WTC11 (cell line): Measurements from ENCODE around the gene CCDC34. TPM values are rescaled to one million over a fixed set of nuclear protein-coding genes. Genes with fewer than 3 reads are reported as not detected.
A peak's percentile ranks its signal among the peaks of the same experiment; 100 is the strongest.

ENCODE experiments used
- ATAC-seq: fragments of 200-7000 bp; cut with Tn5 transposase; 2 replicates; pipeline ENCODE4 v1.10.0; 2021; ENCODE audit warnings: mild to moderate bottlenecking, moderate library complexity
- CTCF ChIA-PET: fragments of 300-600 bp; sonication (Branson Sonifier 250); formaldehyde crosslinking; loops from one replicate; lab custom pipeline; 2021; ENCODE audit warnings: antibody characterized with exemption; lab: Charles Lee
- POLR2A ChIA-PET: fragments of 350-600 bp; sonication (Branson Sonifier 250); formaldehyde crosslinking; loops from one replicate; lab custom pipeline; 2021; ENCODE audit warnings: antibody characterized with exemption; lab: Charles Lee
- DNase-seq: peaks from one replicate; pipeline ENCODE4 v3.0.0; 2021; ENCODE audit warnings: low spot score
- H3K27ac Mint-ChIP-seq: 2 replicates; pipeline ENCODE4 v1.8.0; 2021; ENCODE audit warnings: mixed read lengths
- H3K27me3 Mint-ChIP-seq: 2 replicates; pipeline ENCODE4 v1.8.0; 2021; ENCODE audit warnings: low read depth, mild to moderate bottlenecking, moderate library complexity, mixed read lengths
- H3K36me3 Mint-ChIP-seq: 2 replicates; pipeline ENCODE4 v1.8.0; 2021; ENCODE audit warnings: mixed read lengths
- H3K4me1 Mint-ChIP-seq: 2 replicates; pipeline ENCODE4 v1.8.0; 2022; ENCODE audit warnings: mixed read lengths
- H3K4me3 Mint-ChIP-seq: 2 replicates; pipeline ENCODE4 v1.8.0; 2021; ENCODE audit warnings: mild to moderate bottlenecking, moderate library complexity, mixed read lengths
- H3K9me3 Mint-ChIP-seq: 2 replicates; pipeline ENCODE4 v1.8.0; 2021; ENCODE audit warnings: mixed read lengths
- CREM ChIP-seq: sonication (generic); formaldehyde crosslinking; IDR thresholded peaks from 2 replicates; pipeline ENCODE4 v1.8.1; 2022; ENCODE audit warnings: mild to moderate bottlenecking, missing genetic modification reagents, moderate library complexity
- ESRRA ChIP-seq: sonication (generic); formaldehyde crosslinking; IDR thresholded peaks from 2 replicates; pipeline ENCODE4 v1.8.1; 2022; ENCODE audit warnings: mild to moderate bottlenecking, missing genetic modification reagents, borderline replicate concordance
- ETV6 ChIP-seq: sonication (generic); formaldehyde crosslinking; IDR thresholded peaks from 2 replicates; pipeline ENCODE4 v1.8.1; 2022; ENCODE audit warnings: mild to moderate bottlenecking, missing genetic modification reagents
- IRF2 ChIP-seq: sonication (generic); formaldehyde crosslinking; IDR thresholded peaks from 2 replicates; pipeline ENCODE4 v1.8.0; 2022; ENCODE audit warnings: low read depth, missing genetic modification reagents, borderline replicate concordance
- KAT7 ChIP-seq: sonication (generic); formaldehyde crosslinking; IDR thresholded peaks from 2 replicates; pipeline ENCODE4 v1.8.1; 2023; ENCODE audit warnings: missing genetic modification reagents, mild to moderate bottlenecking, borderline replicate concordance
- NFE2L1 ChIP-seq: sonication (generic); formaldehyde crosslinking; IDR thresholded peaks from 2 replicates; pipeline ENCODE4 v1.8.1; 2023; ENCODE audit warnings: missing genetic modification reagents
- RORB ChIP-seq: fragments of 250-450 bp; sonication (Bioruptor Pico); IDR thresholded peaks from 2 replicates; pipeline ENCODE4 v1.9.0; 2021; ENCODE audit warnings: mild to moderate bottlenecking
- ZNF121 ChIP-seq: sonication (generic); formaldehyde crosslinking; IDR thresholded peaks from 2 replicates; pipeline ENCODE4 v1.8.0; 2023; ENCODE audit warnings: missing genetic modification reagents
- ZNF263 ChIP-seq: sonication (generic); formaldehyde crosslinking; IDR thresholded peaks from 2 replicates; pipeline ENCODE4 v1.8.1; 2022; ENCODE audit warnings: low read depth, mild to moderate bottlenecking, moderate library complexity, missing genetic modification reagents
- ZNF317 ChIP-seq: sonication (generic); formaldehyde crosslinking; IDR thresholded peaks from 2 replicates; pipeline ENCODE4 v1.8.1; 2023; ENCODE audit warnings: low read depth, mild to moderate bottlenecking, moderate library complexity, missing genetic modification reagents, borderline replicate concordance
- total RNA-seq: library from RNA; stranded (reverse); gene quantifications from 3 replicates; pipeline ENCODE4 v1.2.3, GENCODE V29; 2021
- TF ChIP-seq, protein P1 (sequence below): sonication (generic); formaldehyde crosslinking; IDR thresholded peaks from 2 replicates; pipeline ENCODE4 v1.8.1; 2023; ENCODE audit warnings: mild to moderate bottlenecking, missing genetic modification reagents
- TF ChIP-seq, protein P2 (sequence below): sonication (generic); formaldehyde crosslinking; conservative IDR thresholded peaks from 2 replicates; pipeline ENCODE4 v1.8.1; 2023; ENCODE audit warnings: mild to moderate bottlenecking, low read depth, missing genetic modification reagents, moderate library complexity
- TF ChIP-seq, protein P3 (sequence below): sonication (generic); formaldehyde crosslinking; IDR thresholded peaks from 2 replicates; pipeline ENCODE4 v1.8.0; 2022; ENCODE audit warnings: mild to moderate bottlenecking, missing genetic modification reagents
- TF ChIP-seq, protein P4 (sequence below): sonication (generic); formaldehyde crosslinking; IDR thresholded peaks from 2 replicates; pipeline ENCODE4 v1.8.0; 2022; ENCODE audit warnings: mild to moderate bottlenecking, missing genetic modification reagents
- TF ChIP-seq, protein P5 (sequence below): sonication (generic); formaldehyde crosslinking; IDR thresholded peaks from 2 replicates; pipeline ENCODE4 v1.8.0; 2022; ENCODE audit warnings: missing genetic modification reagents

The CCDC34 gene
- total RNA-seq, 1 experiment from 2014 or later, result 23.7 TPM

DNA sequence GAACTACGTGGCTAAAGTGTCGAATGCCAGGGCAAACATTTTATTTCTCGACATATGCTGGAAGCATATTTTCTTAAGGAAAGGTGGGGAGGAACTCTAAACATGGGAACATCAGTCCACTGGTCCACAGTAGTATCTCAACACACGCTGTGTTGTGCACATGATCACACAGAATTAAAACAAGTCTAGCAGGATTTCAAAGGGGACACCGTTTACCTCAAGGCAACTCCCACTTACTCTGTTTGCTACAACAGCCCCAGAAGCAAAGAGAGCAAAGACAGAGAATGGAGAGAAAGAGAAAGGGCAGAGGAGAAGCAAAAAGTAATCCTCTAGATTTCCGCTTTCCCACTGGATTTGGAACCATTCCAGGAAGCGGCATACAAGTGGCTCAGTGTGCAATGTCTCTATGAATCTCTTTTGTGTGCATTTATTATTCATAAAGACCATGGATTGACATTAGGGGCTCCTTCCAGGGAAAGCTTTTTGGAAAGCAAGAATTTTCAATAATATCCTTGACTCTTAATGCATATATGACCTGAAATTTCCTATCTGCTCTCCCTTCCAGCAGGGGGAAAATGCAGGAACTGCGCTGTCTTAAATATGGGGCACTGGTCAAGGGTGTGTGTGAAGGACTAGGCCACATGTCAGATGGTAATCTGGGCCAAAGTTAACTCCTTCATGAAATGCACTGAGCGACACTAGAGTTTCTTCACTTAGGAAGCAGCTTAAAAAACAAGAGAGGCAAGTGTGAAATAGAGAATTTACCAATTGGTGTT lies 34.8 kb upstream of the CCDC34 start (continued):
- TF ChIP-seq, protein P1, sequence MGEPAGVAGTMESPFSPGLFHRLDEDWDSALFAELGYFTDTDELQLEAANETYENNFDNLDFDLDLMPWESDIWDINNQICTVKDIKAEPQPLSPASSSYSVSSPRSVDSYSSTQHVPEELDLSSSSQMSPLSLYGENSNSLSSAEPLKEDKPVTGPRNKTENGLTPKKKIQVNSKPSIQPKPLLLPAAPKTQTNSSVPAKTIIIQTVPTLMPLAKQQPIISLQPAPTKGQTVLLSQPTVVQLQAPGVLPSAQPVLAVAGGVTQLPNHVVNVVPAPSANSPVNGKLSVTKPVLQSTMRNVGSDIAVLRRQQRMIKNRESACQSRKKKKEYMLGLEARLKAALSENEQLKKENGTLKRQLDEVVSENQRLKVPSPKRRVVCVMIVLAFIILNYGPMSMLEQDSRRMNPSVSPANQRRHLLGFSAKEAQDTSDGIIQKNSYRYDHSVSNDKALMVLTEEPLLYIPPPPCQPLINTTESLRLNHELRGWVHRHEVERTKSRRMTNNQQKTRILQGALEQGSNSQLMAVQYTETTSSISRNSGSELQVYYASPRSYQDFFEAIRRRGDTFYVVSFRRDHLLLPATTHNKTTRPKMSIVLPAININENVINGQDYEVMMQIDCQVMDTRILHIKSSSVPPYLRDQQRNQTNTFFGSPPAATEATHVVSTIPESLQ (CRISPR knock-in tag), result no peak
- no peak for TF ChIP-seq IRF2 (CRISPR knock-in tag)
- TF ChIP-seq, protein P2, sequence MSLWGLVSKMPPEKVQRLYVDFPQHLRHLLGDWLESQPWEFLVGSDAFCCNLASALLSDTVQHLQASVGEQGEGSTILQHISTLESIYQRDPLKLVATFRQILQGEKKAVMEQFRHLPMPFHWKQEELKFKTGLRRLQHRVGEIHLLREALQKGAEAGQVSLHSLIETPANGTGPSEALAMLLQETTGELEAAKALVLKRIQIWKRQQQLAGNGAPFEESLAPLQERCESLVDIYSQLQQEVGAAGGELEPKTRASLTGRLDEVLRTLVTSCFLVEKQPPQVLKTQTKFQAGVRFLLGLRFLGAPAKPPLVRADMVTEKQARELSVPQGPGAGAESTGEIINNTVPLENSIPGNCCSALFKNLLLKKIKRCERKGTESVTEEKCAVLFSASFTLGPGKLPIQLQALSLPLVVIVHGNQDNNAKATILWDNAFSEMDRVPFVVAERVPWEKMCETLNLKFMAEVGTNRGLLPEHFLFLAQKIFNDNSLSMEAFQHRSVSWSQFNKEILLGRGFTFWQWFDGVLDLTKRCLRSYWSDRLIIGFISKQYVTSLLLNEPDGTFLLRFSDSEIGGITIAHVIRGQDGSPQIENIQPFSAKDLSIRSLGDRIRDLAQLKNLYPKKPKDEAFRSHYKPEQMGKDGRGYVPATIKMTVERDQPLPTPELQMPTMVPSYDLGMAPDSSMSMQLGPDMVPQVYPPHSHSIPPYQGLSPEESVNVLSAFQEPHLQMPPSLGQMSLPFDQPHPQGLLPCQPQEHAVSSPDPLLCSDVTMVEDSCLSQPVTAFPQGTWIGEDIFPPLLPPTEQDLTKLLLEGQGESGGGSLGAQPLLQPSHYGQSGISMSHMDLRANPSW (CRISPR knock-in tag), result no peak
- TF ChIP-seq, protein P3, sequence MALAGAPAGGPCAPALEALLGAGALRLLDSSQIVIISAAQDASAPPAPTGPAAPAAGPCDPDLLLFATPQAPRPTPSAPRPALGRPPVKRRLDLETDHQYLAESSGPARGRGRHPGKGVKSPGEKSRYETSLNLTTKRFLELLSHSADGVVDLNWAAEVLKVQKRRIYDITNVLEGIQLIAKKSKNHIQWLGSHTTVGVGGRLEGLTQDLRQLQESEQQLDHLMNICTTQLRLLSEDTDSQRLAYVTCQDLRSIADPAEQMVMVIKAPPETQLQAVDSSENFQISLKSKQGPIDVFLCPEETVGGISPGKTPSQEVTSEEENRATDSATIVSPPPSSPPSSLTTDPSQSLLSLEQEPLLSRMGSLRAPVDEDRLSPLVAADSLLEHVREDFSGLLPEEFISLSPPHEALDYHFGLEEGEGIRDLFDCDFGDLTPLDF, result no peak
- TF ChIP-seq NFE2L1 (CRISPR knock-in tag), result no peak
- TF ChIP-seq KAT7 (CRISPR knock-in tag), result no peak
- TF ChIP-seq, protein P4, sequence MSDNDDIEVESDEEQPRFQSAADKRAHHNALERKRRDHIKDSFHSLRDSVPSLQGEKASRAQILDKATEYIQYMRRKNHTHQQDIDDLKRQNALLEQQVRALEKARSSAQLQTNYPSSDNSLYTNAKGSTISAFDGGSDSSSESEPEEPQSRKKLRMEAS (CRISPR knock-in tag), result no peak
- TF ChIP-seq ETV6 (CRISPR knock-in tag), result no peak
- TF ChIP-seq RORB (CRISPR knock-in tag), result no peak
- no peak for TF ChIP-seq ZNF121 (CRISPR knock-in tag)
- no peak for TF ChIP-seq ZNF263 (CRISPR knock-in tag)

DNA sequence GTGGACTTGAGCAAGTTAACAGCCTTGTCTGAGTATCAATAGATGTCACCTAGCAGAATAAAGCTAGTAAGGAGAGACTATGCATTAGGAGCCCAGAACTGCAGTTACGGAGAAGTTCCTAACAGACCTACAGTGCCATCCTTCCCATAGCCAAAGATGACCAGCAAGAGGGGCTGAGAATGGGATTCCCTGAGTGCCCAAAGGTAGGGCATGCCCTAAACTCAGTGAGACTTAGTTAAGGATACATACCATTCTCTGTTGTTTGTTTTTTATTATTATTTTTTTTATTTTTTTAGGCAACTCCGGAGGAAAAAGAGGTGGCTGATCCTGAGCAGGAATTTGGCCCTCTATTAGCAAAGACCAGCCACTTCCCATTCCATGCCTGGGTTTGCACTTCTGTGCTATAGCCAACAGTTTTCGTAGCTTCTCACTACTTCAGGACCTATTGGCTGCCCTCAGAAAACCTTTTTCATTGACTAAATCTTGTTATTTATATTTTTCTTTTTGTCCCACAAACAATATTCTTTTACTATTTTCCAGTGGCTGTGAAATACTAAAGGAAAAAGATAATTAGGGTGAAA lies 33.3 kb upstream of the CCDC34 start:
- peaks cover 54% of the 10 kb centered on the region for H3K4me1 Mint-ChIP-seq
- DNase-seq, result no peak
- peak overlapping the region; percentile 3; the same call in 1 of the 2 replicates for H3K4me3 Mint-ChIP-seq
- TF ChIP-seq, protein P5, sequence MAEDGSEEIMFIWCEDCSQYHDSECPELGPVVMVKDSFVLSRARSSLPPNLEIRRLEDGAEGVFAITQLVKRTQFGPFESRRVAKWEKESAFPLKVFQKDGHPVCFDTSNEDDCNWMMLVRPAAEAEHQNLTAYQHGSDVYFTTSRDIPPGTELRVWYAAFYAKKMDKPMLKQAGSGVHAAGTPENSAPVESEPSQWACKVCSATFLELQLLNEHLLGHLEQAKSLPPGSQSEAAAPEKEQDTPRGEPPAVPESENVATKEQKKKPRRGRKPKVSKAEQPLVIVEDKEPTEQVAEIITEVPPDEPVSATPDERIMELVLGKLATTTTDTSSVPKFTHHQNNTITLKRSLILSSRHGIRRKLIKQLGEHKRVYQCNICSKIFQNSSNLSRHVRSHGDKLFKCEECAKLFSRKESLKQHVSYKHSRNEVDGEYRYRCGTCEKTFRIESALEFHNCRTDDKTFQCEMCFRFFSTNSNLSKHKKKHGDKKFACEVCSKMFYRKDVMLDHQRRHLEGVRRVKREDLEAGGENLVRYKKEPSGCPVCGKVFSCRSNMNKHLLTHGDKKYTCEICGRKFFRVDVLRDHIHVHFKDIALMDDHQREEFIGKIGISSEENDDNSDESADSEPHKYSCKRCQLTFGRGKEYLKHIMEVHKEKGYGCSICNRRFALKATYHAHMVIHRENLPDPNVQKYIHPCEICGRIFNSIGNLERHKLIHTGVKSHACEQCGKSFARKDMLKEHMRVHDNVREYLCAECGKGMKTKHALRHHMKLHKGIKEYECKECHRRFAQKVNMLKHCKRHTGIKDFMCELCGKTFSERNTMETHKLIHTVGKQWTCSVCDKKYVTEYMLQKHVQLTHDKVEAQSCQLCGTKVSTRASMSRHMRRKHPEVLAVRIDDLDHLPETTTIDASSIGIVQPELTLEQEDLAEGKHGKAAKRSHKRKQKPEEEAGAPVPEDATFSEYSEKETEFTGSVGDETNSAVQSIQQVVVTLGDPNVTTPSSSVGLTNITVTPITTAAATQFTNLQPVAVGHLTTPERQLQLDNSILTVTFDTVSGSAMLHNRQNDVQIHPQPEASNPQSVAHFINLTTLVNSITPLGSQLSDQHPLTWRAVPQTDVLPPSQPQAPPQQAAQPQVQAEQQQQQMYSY, result peak; percentile 53; the same call in 1 of the 2 replicates
- TF ChIP-seq ESRRA (CRISPR knock-in tag), result no peak
- TF ChIP-seq, protein P1 (CRISPR knock-in tag), result no peak
- TF ChIP-seq RORB (CRISPR knock-in tag), result no peak
- no peak for TF ChIP-seq CREM (CRISPR knock-in tag)
- TF ChIP-seq ZNF317 (CRISPR knock-in tag), result no peak
- H3K27ac Mint-ChIP-seq, result no peak overlapping the region
- peaks cover 4% of the 10 kb centered on the region; the same call in 1 of the 2 replicates for H3K27me3 Mint-ChIP-seq
- ChIA-PET CTCF (interaction anchor here (0.7 to 1.1 kb wide), 2 partner anchors 100 to 101 kb away, joined by 3 read pairs; no protein-coding TSS in a partner anchor), POLR2A (interaction anchor here (1.4 kb wide), 1 partner anchor 10 kb away, joined by 4 read pairs; no protein-coding TSS in a partner anchor)
- no peaks in the 10 kb centered on the region for H3K36me3 Mint-ChIP-seq
- no peaks in the 10 kb centered on the region for H3K9me3 Mint-ChIP-seq
- ATAC-seq, result no peak; the same call in 1 of the 2 replicates
